ENCODE results near the gene IDH1.

DNA sequence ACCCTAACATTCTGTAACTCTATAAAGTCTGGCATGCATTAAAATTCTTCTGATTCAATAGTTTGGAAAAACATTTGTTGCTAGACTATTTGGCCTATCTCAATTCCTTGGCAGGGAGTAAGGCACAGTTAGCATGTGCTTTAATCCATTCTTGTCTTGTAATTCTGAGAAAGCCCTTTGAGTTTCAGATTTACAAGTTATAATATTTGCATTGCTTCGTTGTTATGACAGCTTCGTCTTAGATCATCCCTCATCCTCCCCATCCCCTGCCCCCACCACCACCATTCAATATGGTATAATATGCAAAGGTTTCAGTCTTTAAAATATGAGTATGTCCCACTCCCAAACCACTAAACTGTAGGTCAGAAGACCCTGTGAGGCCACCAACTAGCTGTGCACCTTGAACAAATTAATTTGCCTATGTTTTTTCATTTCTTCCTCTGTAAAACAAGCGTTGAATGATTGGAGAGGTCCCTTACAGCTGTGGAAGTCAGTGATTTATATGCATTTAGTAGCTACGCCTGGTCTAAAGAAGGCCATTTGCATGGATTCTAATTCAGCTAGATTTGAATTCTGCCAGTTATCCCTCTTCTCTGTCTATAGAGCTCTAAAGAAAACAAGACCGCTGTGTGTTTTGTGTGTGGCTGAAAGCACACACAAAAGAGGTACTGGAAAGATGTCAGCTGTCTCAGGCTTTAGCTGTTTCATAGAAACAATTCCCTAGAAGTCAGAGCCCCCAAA is 65.6 kb downstream of the IDH1 start:
- TF ChIP-seq EZH2phosphoT487 (IDR thresholded peaks at IDR 0.05; ENCODE audit: borderline replicate concordance, low read length) (no peak), EZH2 (IDR thresholded peaks at IDR 0.05; ENCODE audit: low read length, unreplicated experiment) (no peak)
- TF ChIP-seq, protein P1, sequence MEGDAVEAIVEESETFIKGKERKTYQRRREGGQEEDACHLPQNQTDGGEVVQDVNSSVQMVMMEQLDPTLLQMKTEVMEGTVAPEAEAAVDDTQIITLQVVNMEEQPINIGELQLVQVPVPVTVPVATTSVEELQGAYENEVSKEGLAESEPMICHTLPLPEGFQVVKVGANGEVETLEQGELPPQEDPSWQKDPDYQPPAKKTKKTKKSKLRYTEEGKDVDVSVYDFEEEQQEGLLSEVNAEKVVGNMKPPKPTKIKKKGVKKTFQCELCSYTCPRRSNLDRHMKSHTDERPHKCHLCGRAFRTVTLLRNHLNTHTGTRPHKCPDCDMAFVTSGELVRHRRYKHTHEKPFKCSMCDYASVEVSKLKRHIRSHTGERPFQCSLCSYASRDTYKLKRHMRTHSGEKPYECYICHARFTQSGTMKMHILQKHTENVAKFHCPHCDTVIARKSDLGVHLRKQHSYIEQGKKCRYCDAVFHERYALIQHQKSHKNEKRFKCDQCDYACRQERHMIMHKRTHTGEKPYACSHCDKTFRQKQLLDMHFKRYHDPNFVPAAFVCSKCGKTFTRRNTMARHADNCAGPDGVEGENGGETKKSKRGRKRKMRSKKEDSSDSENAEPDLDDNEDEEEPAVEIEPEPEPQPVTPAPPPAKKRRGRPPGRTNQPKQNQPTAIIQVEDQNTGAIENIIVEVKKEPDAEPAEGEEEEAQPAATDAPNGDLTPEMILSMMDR (conservative IDR thresholded peaks at IDR 0.05; ENCODE audit: low read depth, low read length): no peak
